Jurkat, Clone E6-1 (cell line): Measurements from ENCODE around the gene ISM2.
A peak's percentile ranks its signal among the peaks of the same experiment; 100 is the strongest.

ENCODE experiments used
- DNase-seq: peaks from one replicate; pipeline ENCODE4 v3.0.0-alpha.2; 2011; ENCODE audit warnings: low read depth, low spot score
- H3K4me3 ChIP-seq: 2 replicates; pipeline ENCODE4 v1.5.1; 2011; ENCODE audit warnings: mild to moderate bottlenecking, low read length, control low read depth, moderate library complexity

The ISM2 gene

DNA sequence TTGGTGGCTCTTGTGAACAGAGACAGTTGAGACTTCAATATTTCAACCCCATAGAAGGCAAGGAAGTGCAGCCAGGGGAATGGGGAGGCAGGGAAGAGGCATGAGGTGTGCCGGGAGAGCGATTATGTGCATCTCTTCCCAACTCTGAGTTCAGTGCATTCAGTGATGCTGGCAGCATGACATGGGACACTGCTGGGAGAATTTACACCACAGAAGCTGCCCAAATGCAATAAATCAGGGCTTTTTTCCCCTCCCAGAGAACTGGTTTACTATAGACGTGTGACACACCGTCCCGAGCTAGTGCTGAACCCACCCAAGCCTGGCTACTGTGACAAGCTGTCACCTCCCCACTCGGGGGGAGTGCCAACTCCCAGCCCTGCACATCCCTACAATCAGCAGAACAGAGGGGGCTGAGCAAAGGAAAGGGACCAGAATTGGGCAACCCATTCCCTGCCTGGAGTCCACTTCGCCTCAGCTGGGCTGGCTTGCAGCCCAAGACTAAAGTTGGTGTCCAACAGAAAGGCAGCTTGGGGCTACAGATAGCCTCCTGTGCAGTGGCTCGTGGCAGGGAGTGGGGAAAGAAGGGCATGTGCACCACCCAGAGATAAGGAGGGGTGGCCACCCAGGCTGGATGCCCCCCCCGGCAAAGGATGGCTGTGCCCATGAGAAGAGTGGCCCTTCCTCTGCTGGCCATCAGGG lies 24.0 kb downstream of the ISM2 start:
- no peak overlapping the region for H3K4me3 ChIP-seq
- DNase-seq, result no peak

DNA sequence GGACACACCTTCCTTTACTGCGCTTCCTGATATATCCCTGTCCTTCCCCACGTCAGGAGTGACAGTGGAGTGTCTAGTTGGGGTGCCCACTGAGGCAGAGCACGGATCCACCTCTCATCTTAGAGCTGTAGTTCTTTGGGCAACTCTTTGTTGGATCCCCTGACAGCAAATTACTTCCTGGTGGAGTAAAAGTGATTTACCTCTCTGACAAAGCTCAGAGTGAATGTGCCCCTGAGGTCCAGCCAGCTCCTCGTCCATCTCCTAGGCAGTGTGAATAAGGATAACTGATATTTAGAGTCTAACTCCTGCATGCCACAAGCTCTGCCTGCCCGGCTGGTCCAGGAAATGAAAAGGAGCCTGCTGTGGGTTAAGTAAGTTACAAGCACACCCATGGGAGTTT lies 24.7 kb downstream of the ISM2 start:
- no peak overlapping the region for H3K4me3 ChIP-seq
- DNase-seq, result no peak

DNA sequence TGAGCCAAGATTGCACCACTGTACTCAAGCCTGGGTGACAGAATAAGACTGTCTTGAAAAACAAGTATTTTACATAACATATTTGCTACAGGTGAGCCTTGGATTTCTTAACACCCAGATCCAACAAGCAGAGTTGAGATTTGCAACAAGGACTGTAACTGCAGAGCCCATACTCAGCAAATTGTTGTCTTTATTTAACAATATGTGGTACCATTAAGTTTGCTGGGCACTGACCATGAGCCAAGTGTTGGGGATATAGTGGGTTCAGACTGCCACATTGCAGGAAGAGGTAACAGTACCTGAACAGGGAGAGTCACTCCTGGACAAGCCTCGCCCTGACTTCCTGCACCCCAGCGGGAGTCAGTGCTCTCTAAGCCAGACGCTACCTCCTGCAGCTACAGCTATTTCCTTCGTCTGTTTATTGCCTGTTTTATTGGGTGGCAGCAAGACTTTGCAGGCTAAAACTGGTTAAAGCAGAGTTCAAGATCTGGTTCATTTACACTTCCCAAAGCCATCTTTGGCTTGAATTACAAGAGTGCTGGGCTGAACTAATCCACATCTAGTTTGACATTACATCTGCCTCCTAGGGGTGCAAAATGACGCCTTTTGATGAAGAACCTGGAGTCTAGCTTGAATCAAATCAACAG lies 28.3 kb downstream of the ISM2 start:
- no peak for DNase-seq
- H3K4me3 ChIP-seq, result no peak overlapping the region

DNA sequence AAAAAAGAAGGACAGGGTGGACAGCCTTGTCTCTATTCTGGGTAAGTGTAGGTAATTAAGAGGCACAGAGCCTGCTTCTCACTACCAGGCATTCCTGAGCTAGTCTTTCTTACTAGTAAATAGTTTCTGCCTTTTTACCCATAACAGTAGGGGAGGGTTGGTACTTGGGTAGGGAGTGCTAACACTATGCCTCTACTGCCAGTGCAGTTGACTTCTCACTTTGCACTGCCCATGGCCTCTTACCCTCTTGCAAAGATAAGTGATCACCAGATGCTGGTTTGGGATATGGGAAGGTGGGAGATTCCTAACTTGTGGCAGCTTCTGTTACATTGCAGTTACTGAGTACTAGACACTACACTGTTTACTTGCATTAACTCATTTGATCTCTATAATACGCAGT lies 29.1 kb downstream of the ISM2 start:
- no peak for DNase-seq
- no peak overlapping the region for H3K4me3 ChIP-seq

DNA sequence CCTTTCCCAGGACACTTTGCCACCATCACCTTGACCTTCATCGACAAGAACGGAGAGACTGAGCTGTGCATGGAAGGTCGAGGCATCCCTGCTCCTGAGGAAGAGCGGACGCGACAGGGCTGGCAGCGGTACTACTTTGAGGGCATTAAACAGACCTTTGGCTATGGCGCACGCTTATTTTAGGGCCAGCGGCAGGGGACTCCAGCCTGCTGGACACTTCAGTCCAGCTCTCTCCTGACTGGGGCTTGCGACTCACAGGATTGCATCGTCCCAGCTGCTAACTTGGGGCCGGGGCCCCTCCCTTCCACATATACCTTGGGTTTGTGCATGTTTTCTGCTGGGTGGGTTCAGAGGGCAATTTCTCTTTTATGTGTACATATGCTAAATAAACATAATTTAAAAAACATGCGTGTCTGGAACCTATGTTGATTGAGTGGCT lies 29.5 kb downstream of the ISM2 start:
- DNase-seq, result no peak
- no peak overlapping the region for H3K4me3 ChIP-seq

DNA sequence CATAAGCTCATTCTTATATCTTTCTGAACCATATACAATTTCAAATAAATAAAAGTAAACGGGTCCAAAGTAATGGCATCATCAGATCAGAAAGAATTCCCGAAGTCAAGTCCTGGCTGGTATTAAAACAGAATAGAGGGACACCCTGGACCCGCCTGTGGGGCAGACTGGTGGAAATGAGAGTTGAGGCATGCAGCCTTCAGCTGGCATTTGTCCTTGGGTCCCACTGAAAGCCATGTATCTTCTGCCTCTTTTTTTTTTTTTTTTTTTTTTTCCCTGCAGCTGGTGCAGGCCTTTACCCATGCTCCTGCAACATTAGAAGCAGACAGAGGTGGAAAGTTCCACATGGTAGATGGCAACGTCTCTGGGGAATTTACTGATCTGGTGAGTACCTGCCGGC lies 30.8 kb downstream of the ISM2 start:
- DNase-seq, result no peak
- no peak overlapping the region for H3K4me3 ChIP-seq

DNA sequence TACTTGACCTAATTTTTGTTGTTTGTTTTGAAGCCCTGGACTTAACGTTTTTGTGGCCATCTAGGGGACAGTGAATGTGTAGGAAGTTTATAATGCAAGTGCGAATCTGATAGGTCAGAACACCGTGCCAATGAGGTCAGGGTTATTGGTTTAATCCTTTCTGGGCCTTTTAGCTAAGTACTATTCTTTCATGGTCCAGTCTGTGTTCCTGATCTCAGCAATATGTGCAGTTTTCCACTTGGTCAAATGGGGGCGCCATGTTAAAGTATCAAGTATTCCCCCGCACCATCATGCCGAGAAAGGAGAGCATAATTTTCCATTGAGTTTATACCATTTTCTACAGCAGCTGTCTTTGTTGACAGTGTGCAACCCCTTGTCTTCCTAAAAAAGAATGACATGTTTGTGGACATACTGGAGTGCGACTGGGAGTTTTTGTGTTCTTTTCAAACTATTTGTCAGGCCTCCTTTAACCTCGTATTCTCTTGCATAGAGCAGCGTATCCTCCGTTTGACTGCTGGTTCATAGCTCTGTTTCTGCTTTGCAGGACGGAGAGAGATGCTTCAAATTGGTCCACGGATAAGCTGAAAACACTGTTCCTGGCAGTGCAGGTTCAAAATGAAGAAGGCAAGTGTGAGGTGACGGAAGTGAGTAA lies 39.4 kb downstream of the ISM2 start:
- peak; percentile 62 for DNase-seq
- peak overlapping the region; percentile 88 for H3K4me3 ChIP-seq

DNA sequence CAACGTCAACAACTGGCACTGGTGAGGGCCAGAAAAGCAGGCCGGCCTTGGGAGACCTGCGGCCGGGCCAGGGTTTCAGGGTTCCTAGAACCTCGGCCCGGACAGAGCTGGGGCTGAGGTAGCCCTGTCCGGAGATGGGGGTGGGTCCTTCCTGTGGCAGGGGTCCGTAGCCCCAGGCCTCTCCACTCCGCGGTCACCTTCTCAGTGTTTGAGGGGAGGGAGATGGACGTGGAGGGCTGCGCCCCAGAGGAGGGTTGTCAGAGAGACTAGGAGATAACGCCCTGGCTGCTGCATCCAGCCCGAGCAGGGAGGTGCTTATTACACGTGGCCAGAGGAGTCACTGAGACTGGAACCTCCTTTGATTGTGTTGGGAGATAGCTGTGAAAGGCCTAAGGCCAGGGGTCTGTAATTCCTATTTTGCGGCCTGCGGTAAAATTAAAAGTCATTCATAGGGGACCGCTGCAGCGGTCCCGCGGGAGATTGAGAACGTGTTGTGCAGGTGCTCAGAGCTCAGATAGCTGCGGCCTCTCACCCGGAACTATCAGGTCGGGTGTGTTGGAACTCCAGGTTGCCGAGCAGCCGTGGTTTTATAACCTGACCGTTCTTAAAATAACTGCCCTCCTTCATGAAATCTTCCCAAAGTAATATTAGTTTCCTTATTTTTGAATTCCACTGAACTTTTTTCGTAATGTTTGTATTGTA lies 40.2 kb downstream of the ISM2 start:
- peak; percentile 17 for DNase-seq
- H3K4me3 ChIP-seq, result peak overlapping the region; percentile 88

DNA sequence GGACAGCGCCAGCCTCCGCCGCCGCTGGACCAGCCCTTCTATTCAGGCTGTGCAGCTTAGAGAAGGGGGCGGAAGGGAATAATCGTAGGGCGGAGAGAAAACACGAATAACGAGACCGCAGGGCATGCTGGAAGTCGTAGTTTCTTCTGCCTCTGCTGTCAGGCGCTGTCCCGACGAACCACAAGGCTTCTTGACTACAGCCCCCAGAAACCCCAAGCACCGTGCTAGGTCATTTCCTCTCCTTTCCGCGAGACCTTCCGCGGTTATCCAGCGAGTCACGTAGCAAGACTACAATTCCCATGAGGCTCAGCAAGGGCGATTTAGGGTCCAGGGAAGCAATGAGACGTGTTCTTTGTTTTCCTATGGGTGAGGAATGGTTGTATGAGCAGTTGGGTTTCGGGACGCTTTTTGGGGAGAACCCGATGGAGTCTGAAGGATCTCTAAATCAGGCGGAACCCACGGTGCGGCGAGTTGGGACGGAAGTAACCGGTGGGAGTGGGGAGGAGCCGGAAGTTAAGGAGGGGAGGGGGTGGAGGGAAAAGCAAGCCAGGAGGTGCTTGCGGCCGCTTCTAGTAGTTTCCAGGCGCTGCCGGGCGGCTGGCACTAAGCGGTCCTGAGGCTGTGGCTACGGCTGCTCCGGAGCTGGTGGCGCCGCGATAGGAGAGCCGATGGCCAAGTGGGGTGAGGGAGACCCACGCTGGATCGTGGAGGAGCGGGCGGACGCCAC lies 40.9 kb downstream of the ISM2 start, which contains the start of the genes AHSA1 and VIPAS39:
Gene AHSA1, plus strand, starts transcription at position 572 of the 727 bp plus-strand sequence. Its CDS starts 97 bp downstream, at position 669.
Gene VIPAS39, minus strand, starts transcription at position 80 of the 727 bp plus-strand sequence. CDS start 3,499 bp downstream, outside the sequence.
- DNase-seq, result peak; percentile 99
- peak within 1 kb of the TSS; percentile 88 for H3K4me3 ChIP-seq

DNA sequence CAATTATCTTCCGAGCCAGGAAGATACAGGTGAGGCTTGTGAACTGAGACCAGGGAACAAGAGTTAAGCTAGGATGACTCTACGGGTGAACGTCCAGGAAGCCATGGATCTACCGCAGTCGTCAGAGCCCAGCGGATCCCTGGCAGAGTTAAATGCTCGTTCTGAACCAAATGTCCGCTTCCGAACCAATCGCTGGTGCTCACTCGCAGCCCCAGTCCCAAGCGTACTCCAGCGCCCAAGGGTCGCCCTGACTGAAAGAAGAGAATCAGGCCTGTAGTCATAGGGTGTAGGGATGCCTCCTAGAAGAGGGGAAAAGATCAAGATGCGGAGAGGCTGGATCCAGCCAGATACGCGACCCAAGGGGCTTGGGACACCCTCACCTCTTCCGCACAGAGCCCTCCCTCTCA lies 41.5 kb downstream of the ISM2 start:
- DNase-seq, result no peak
- H3K4me3 ChIP-seq, result peak overlapping the region; percentile 88

DNA sequence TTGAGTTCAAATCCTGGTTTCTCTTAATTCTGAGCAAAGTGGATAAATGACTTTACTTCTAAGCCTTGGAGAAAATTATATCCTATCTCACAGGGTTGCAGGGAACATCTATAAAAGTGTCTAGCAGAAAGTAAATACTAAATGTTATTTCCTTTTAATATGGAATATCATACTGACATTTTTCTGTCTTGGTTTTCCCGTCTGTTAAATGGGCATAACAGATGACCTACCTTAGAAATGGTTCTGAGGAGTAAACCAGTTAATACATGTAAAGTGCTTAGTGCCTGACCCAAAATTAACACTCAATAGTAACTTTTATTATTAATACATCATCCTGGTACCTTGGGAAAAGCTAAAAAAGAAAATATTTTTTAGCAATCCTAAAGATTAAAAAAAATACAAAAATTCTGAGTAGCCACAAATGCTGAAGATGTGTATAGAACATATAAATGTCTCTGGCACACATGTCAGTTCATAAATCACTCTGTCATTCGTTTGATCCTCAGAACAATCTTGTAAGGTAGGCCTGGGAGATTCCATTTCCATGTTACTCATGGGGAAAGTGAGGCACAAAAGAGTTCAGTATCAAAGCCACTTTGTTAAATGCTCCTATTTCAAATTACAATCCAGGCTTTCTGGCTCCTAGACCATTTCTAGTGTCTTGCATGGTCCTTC lies 42.5 kb downstream of the ISM2 start:
- peak overlapping the region; percentile 88 for H3K4me3 ChIP-seq
- no peak for DNase-seq

DNA sequence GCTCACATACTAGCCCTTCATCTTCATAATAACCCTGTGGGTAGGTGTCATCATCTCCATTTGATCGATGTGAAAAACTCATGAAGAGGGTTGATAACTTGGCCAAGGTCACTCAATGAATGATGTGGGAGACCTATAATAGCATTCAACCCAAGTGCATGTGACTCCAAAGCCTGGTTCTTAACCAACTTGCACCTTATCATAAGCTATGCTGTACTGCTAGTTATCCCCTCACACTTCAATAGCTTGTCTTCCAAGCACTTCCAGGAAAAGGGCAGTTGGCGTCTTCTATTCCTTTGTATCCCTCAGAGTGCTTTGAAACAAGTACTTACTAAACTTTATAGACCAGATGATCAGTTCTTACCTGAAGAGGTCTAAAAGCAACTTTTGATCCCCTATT lies 56.4 kb downstream of the ISM2 start:
- DNase-seq, result no peak

DNA sequence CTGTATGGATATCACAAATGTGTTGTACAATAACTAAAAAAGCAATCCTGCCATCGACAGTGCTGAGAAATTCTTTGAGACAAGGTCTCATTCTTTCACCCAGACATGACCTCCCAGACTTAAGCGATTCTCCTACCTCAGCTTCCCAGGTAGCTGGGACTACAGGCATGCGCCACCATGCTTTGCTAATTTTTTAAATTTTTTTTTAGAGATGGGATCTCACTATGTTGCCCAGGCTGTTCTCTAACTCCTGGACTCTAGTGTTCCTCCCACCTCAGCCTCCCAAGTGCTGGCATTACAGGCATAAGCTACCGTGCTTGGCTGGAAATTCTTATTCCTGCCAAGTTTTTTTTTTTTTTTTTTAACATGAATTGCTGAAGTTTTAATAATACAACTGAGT lies 58.8 kb downstream of the ISM2 start:
- DNase-seq, result no peak

More for the DNA sequence above, 56.4 kb downstream of the ISM2 start:
- no peak overlapping the region for H3K4me3 ChIP-seq

DNA sequence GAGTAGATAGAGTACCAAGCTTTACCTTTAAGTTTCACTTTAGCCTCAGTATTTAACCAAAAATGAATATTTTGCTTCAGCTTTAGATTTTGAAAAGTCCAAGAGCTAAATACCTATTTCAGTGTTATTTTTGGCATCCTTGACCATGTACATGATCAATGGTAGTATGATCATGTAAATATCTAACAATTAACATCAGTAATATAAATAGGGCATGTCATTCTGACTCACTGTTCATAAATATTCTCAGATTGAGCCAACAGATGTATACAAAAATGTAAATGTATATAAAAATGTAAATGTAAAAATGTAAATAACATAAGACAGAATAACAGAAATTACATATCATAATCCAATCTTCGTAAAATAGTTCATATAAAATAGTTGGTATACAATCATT lies 60.0 kb downstream of the ISM2 start:
- DNase-seq, result no peak
- H3K4me3 ChIP-seq, result no peak overlapping the region

More for the DNA sequence above, 58.8 kb downstream of the ISM2 start:
- no peak overlapping the region for H3K4me3 ChIP-seq

DNA sequence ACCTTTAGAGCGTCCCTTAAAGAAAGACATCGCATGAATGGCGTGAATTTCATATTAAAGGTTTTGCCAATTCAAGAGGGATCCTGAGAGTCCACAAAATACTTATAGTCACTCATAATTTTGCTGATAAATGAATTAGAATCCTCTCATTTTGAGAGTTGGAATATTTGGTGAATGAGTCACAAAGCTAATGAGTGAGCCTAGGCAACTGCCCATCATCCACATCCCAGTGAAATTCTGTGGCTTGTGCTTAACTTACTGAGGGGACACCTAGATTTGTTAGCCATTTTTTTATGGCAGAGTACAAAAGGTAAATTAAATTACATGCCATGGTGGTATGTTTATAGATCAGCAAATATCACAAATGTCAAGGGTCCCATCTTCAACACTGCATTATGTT lies 62.6 kb downstream of the ISM2 start:
- DNase-seq, result no peak
- H3K4me3 ChIP-seq, result no peak overlapping the region

DNA sequence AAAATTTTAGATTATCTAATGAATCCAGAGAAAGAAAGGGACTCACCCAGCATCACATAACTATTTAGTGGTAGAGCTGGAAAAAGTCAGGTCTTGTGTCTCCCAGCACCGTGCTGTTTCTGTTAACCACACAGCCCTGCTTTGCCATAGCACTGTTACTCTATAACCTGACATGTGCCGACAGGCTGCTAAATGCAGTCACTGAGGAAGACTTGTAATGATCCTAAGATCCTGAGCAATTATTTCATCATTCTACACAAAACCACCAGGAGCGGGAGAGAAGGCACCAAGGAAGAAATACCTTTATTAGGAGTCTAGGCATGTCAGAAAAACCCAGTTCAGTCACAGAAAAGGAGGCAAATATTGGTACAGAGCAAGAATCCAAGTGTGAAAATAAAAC lies 72.2 kb downstream of the ISM2 start:
- no peak for DNase-seq

DNA sequence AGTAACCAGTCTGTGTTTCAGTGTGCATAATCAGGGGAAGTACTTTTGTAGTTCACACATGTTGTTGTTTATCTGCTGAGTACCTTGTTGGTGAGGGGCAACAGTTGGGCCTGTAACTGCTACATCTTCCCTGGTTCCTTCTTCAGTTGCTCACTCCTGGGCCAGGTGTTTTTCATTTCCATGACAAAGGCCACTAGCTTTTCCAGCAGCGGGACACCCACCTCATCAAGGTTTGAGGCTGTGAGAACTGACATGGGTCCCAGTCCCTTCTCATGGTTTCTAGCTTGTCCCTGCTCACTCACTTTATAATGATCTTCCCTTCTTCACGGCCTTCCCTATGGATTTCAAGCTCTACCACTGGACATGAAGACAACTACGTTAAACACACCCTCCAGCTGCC lies 73.8 kb downstream of the ISM2 start:
- H3K4me3 ChIP-seq, result no peak overlapping the region
- no peak for DNase-seq

More for the DNA sequence above, 72.2 kb downstream of the ISM2 start:
- no peak overlapping the region for H3K4me3 ChIP-seq
